Muscle layer of duodenum (tissue), 2 donors: ENCODE data around the gene MEIS1.
A peak's percentile ranks its signal among the peaks of the same experiment; 100 is the strongest.

Experiments
- H3K27ac ChIP-seq: one replicate; pipeline ENCODE4 v1.7.0; 2013; ENCODE audit warnings: mild to moderate bottlenecking, low read length
- H3K27me3 ChIP-seq: one replicate; pipeline ENCODE4 v1.7.0; 2013; ENCODE audit warnings: low read depth, mild to moderate bottlenecking, control low read depth, low read length
- H3K36me3 ChIP-seq, 2 donors: one replicate each; pipeline ENCODE4 v1.7.0; 2013; ENCODE audit warnings: low read length in 2 of 2, control low read depth in 1 of 2, mild to moderate bottlenecking in 1 of 2; ENCODE audit not compliant: insufficient read depth in 2 of 2, control insufficient read depth in 1 of 2
- H3K4me1 ChIP-seq, 2 donors: one replicate each; pipeline ENCODE4 v1.7.0; 2013; ENCODE audit warnings: low read length in 2 of 2, mild to moderate bottlenecking in 2 of 2, control low read depth in 1 of 2, moderate library complexity in 1 of 2; ENCODE audit not compliant: insufficient read depth in 2 of 2, control insufficient read depth in 1 of 2
- H3K4me3 ChIP-seq, 2 donors: one replicate each; pipeline ENCODE4 v1.7.0; 2013; ENCODE audit warnings: low read length in 2 of 2, low read depth in 1 of 2, mild to moderate bottlenecking in 1 of 2
- H3K9me3 ChIP-seq, 2 donors: one replicate each; pipeline ENCODE4 v1.7.0; 2013; ENCODE audit warnings: low read length in 2 of 2, control low read depth in 1 of 2, mild to moderate bottlenecking in 1 of 2; ENCODE audit not compliant: control insufficient read depth in 1 of 2
- donor health status: healthy.

Gene MEIS1

GRCh38 chr2:66497431-66498288 is 62.7 kb downstream of the MEIS1 start:
- Histone ChIP-seq H3K4me1 (peaks cover 17 to 79% of the 10 kb centered on the region in 2 donors), H3K27ac (no peak overlapping the region), H3K27me3 (no peaks in the 10 kb centered on the region), H3K9me3 (no peaks in the 10 kb centered on the region), H3K4me3 (no peak overlapping the region), H3K36me3 (no peaks in the 10 kb centered on the region)

GRCh38 chr2:66498289-66498975 is 63.5 kb downstream of the MEIS1 start:
- Histone ChIP-seq H3K27me3 (no peaks in the 10 kb centered on the region), H3K4me1 (peaks cover 17 to 74% of the 10 kb centered on the region in 2 donors), H3K4me3 (no peak overlapping the region), H3K27ac (no peak overlapping the region), H3K36me3 (no peaks in the 10 kb centered on the region), H3K9me3 (no peaks in the 10 kb centered on the region)

GRCh38 chr2:66501267-66501666 is 66.3 kb downstream of the MEIS1 start:
- Histone ChIP-seq H3K36me3 (no peaks in the 10 kb centered on the region), H3K27ac (no peak overlapping the region), H3K4me3 (no peak overlapping the region), H3K9me3 (no peaks in the 10 kb centered on the region), H3K4me1 (peaks cover 7 to 55% of the 10 kb centered on the region in 2 donors), H3K27me3 (no peaks in the 10 kb centered on the region)

GRCh38 chr2:66506265-66506664 is 71.3 kb downstream of the MEIS1 start:
- no peak overlapping the region for H3K27ac ChIP-seq
- H3K9me3 ChIP-seq, result no peaks in the 10 kb centered on the region
- H3K36me3 ChIP-seq, result no peaks in the 10 kb centered on the region
- H3K4me3 ChIP-seq, result no peak overlapping the region
- no peaks in the 10 kb centered on the region for H3K27me3 ChIP-seq
- peaks cover 6 to 54% of the 10 kb centered on the region in 2 donors for H3K4me1 ChIP-seq

- no peaks in the 10 kb centered on the region for H3K9me3 ChIP-seq
- H3K4me1 ChIP-seq, result peaks cover 6 to 54% of the 10 kb centered on the region in 2 donors
Observed at GRCh38 chr2:66507673-66508201, 72.8 kb downstream of the MEIS1 start.

DNA sequence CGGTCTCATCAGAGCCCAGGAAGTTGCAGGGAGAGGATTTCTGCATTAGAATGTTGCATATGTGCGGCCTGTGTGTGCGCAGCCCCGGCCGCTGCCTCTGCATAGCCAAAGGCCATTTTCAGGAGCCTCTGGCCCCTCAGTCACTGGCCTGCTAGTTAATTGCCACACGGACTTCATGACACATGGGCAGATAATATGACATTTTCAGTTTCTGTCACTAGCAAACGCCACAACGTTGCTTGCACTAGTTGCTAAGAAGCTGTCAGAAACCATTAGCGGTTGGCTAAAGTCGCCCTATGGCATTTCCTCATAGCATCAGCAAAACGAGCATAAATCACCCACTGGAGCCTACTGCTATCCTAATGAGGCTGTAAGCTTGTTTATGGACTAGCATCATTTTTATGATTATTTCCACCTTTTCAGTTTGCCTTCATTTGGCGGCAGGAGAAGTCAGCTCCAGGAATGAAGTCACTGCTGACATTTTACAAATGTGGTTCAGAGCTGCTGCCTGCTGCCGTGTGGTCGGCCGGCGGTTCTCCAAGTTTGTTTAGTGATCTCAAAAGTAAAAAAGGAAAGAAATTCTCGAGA is 73.7 kb downstream of the MEIS1 start:
- peak overlapping the region; percentile 43 for H3K27ac ChIP-seq
- peaks cover 0 to 3% of the 10 kb centered on the region in 2 donors for H3K36me3 ChIP-seq
- H3K4me3 ChIP-seq, result peak overlapping the region in 1 of 2 donors; percentile 34
- H3K27me3 ChIP-seq, result no peaks in the 10 kb centered on the region
- H3K4me1 ChIP-seq, result peaks cover 6 to 58% of the 10 kb centered on the region in 2 donors
- no peaks in the 10 kb centered on the region for H3K9me3 ChIP-seq

More at GRCh38 chr2:66507673-66508201, 72.8 kb downstream of the MEIS1 start:
- Histone ChIP-seq H3K27me3 (no peaks in the 10 kb centered on the region), H3K36me3 (no peaks in the 10 kb centered on the region), H3K4me3 (peak overlapping the region in 1 of 2 donors; percentile 34), H3K27ac (peak overlapping the region; percentile 43)

DNA sequence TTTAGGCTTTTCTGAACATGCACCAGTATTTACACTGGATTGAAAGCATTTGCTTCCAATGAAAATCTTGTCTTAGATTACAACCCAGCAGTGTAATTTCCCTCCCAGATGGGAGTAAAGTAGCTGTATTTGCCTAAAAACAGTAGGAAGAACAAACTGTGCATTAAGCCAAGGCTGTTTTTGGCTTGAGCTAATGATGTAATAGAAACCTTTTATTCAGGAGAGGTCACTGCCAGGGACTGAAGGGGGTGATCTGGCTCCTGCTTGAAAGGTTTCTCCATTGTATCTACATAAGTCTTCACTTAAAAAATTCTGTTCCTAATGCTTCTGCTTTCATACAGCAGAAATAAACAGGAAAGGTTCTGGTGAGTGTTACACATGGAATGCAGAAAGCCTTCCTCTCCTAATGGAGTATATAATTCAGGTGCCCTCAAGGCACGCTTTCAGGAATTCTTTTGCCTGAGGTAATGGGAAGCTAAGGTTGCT is 74.4 kb downstream of the MEIS1 start:
- H3K9me3 ChIP-seq, result no peaks in the 10 kb centered on the region
- peak overlapping the region; percentile 32 for H3K27ac ChIP-seq
- H3K4me1 ChIP-seq, result peaks cover 6 to 59% of the 10 kb centered on the region in 2 donors
- peaks cover 0 to 7% of the 10 kb centered on the region in 2 donors for H3K36me3 ChIP-seq
- no peaks in the 10 kb centered on the region for H3K27me3 ChIP-seq
- H3K4me3 ChIP-seq, result no peak overlapping the region

DNA sequence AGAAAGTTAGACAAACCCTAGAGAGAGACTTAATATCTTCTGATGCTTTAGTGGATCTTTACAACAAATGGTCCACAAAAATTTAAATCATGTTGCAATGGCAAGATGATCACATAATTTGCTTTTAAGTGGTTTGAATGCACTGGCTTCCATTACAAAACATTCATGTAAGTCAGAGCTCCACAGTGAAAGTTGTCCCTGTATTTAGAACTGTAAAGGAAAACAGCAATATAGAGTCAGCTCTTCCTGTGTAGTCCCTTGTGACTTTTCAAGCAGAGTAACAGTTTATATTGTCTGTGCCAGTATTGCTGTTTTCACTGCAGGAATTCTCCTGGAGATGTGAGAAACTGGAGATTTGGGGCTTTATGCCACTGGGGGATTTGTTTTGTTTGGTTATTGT is 77.7 kb downstream of the MEIS1 start:
- H3K4me1 ChIP-seq, result peaks cover 6 to 45% of the 10 kb centered on the region in 2 donors
- H3K36me3 ChIP-seq, result peaks cover 0 to 7% of the 10 kb centered on the region in 2 donors
- H3K9me3 ChIP-seq, result no peaks in the 10 kb centered on the region
- no peak overlapping the region for H3K4me3 ChIP-seq
- H3K27me3 ChIP-seq, result no peaks in the 10 kb centered on the region
- no peak overlapping the region for H3K27ac ChIP-seq

DNA sequence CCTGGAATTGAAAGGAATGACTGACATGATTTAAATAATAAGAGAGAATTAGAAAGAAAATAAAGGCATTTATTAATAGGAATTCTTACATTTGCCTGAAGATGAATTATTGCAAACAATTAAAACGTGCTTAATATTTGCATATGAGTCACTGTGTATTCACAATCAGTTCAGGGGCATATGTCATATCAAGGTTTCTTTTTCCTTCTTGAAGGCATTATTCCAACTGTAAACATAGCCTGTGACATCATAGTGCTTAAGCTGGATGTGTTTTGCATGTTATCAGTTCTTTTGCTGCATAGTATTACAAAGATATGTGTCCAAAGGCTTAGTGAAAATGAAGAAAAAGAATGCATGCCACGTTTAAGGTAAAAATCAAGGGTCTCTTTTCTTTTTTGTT is 80.8 kb downstream of the MEIS1 start:
- no peak overlapping the region for H3K27ac ChIP-seq
- no peak overlapping the region for H3K4me3 ChIP-seq
- no peaks in the 10 kb centered on the region for H3K27me3 ChIP-seq
- peaks cover 0 to 11% of the 10 kb centered on the region in 2 donors for H3K36me3 ChIP-seq
- H3K9me3 ChIP-seq, result no peaks in the 10 kb centered on the region
- peaks cover 0 to 27% of the 10 kb centered on the region in 2 donors for H3K4me1 ChIP-seq

GRCh38 chr2:66516499-66516898 is 81.6 kb downstream of the MEIS1 start:
- Histone ChIP-seq H3K36me3 (peaks cover 0 to 11% of the 10 kb centered on the region in 2 donors), H3K4me3 (no peak overlapping the region), H3K4me1 (peaks cover 0 to 34% of the 10 kb centered on the region in 2 donors), H3K27me3 (no peaks in the 10 kb centered on the region), H3K27ac (no peak overlapping the region), H3K9me3 (no peaks in the 10 kb centered on the region)

GRCh38 chr2:66517772-66518171 is 82.8 kb downstream of the MEIS1 start:
- Histone ChIP-seq H3K27me3 (no peaks in the 10 kb centered on the region), H3K27ac (no peak overlapping the region), H3K4me3 (no peak overlapping the region), H3K36me3 (peaks cover 0 to 11% of the 10 kb centered on the region in 2 donors), H3K9me3 (no peaks in the 10 kb centered on the region), H3K4me1 (peaks cover 0 to 40% of the 10 kb centered on the region in 2 donors)
